H1 (cell line): ENCODE measurements around the gene PROK2. TPM values are rescaled to one million over a fixed set of nuclear protein-coding genes. Genes with fewer than 3 reads are reported as not detected.

ENCODE experiments used
- CTCF ChIA-PET: fragments of 300-600 bp; sonication (Branson Sonifier 250); formaldehyde crosslinking; loops from one replicate; lab custom pipeline; 2021; ENCODE audit not compliant: partially characterized antibody; lab: Charles Lee
- POLR2A ChIA-PET: fragments of 300-600 bp; sonication (Branson Sonifier 250); formaldehyde crosslinking; loops from one replicate; lab custom pipeline; 2021; ENCODE audit warnings: inconsistent platforms; ENCODE audit not compliant: partially characterized antibody; lab: Charles Lee
- DNase-seq, 2 experiments: peaks; one replicate each; pipeline versions ENCODE4 v3.0.0 to v3.0.0-alpha.2; 2010 to 2022; ENCODE audit warnings: low spot score in 2 of 2, low read depth in 1 of 2, mixed read lengths in 1 of 2
- FAIRE-seq: peaks from 2 replicates; lab custom pipeline; 2011; peaks lifted over from hg19 to GRCh38; lab: Jason Lieb, UNC
- H2AFZ ChIP-seq: 2 replicates; pipeline ENCODE4 v1.8.1; 2012; ENCODE audit warnings: low read length, inconsistent platforms
- H2AK5ac ChIP-seq: 2 replicates; pipeline ENCODE4 v1.6.1; 2013; ENCODE audit warnings: low read depth, low read length
- H2BK120ac ChIP-seq: replicated peaks from 2 replicates; pipeline ENCODE3; 2013; ENCODE audit warnings: low read depth, low read length, inconsistent platforms
- H2BK12ac ChIP-seq: 2 replicates; pipeline ENCODE4 v1.6.1; 2013; ENCODE audit warnings: low read depth, low read length
- H2BK15ac ChIP-seq: 2 replicates; pipeline ENCODE4 v1.6.1; 2013; ENCODE audit warnings: low read length
- H2BK20ac ChIP-seq: 2 replicates; pipeline ENCODE4 v1.6.1; 2013; ENCODE audit warnings: low read length
- H2BK5ac ChIP-seq: 2 replicates; pipeline ENCODE4 v1.6.1; 2013; ENCODE audit warnings: low read depth, low read length
- H3K14ac ChIP-seq: 2 replicates; pipeline ENCODE4 v1.6.1; 2013; ENCODE audit warnings: inconsistent platforms; ENCODE audit not compliant: insufficient read length
- H3K18ac ChIP-seq: 2 replicates; pipeline ENCODE4 v1.6.1; 2013; ENCODE audit warnings: low read length; ENCODE audit errors: extremely low read depth
- H3K23ac ChIP-seq: 2 replicates; pipeline ENCODE4 v1.6.1; 2013; ENCODE audit warnings: inconsistent platforms; ENCODE audit not compliant: insufficient read length
- H3K23me2 ChIP-seq: 2 replicates; pipeline ENCODE4 v1.6.1; 2013; ENCODE audit warnings: low read depth, low read length
- H3K27ac ChIP-seq: 2 replicates; pipeline ENCODE4 v1.6.1; 2011; ENCODE audit warnings: low read depth, low read length, inconsistent platforms
- H3K27me3 ChIP-seq, 4 experiments: replicated peaks in 1 of 4; 1 replicate in 1 of 4; 2 replicates in 3 of 4; pipeline versions ENCODE4 v1.6.1 to v1.8.1; 2011 to 2013; ENCODE audit warnings: low read length in 3 of 4, mild to moderate bottlenecking in 3 of 4, inconsistent platforms in 2 of 4, mixed read lengths in 2 of 4, moderate library complexity in 1 of 4; ENCODE audit not compliant: control insufficient read depth in 3 of 4, insufficient read depth in 3 of 4; ENCODE audit errors: extremely low read depth in 1 of 4
- H3K36me3 ChIP-seq, 4 experiments: 2 replicates each; pipeline versions ENCODE4 v1.6.1 to v1.8.1; 2011 to 2013; ENCODE audit warnings: mild to moderate bottlenecking in 4 of 4, low read length in 3 of 4, moderate library complexity in 2 of 4, control low read depth in 1 of 4, inconsistent platforms in 1 of 4; ENCODE audit not compliant: insufficient read depth in 4 of 4, control insufficient read depth in 2 of 4
- H3K4ac ChIP-seq: replicated peaks from 2 replicates; pipeline ENCODE3; 2013; ENCODE audit warnings: low read length, low read depth, mixed read lengths, inconsistent platforms; ENCODE audit not compliant: insufficient read length
- H3K4me1 ChIP-seq, 4 experiments: replicated peaks in 1 of 4; 1 replicate in 1 of 4; 2 replicates in 3 of 4; pipeline versions ENCODE4 v1.6.1 to v1.8.1; 2011 to 2013; ENCODE audit warnings: low read length in 3 of 4, inconsistent platforms in 2 of 4, mixed read lengths in 1 of 4; ENCODE audit not compliant: insufficient read depth in 4 of 4, control insufficient read depth in 3 of 4
- H3K4me2 ChIP-seq, 2 experiments: 2 replicates each; pipeline versions ENCODE4 v1.6.1 to v1.8.1; 2011 to 2013; ENCODE audit warnings: low read depth in 2 of 2, low read length in 2 of 2, control low read depth in 1 of 2, inconsistent platforms in 1 of 2, mild to moderate bottlenecking in 1 of 2; ENCODE audit not compliant: insufficient read depth in 1 of 2
- H3K4me3 ChIP-seq, 4 experiments: fragments of 200-600, 300-600 bp in 1 of 4; sonication (generic), shearing (Covaris generic), sonication (Bioruptor Twin) in 1 of 4; 2 replicates each; pipeline versions ENCODE4 v1.5.1 to v1.8.1; 2011 to 2016; ENCODE audit warnings: low read length in 4 of 4, low read depth in 3 of 4, control low read depth in 2 of 4, inconsistent platforms in 2 of 4, mild to moderate bottlenecking in 2 of 4, mixed read lengths in 1 of 4, moderate library complexity in 1 of 4; ENCODE audit not compliant: insufficient read depth in 2 of 4; ENCODE audit errors: extremely low read depth in 1 of 4
- H3K56ac ChIP-seq: replicated peaks from 2 replicates; pipeline ENCODE3; 2013; ENCODE audit warnings: low read depth, mild to moderate bottlenecking, mixed read lengths, low read length, inconsistent platforms; ENCODE audit not compliant: insufficient read length
- H3K79me1 ChIP-seq: 2 replicates; pipeline ENCODE4 v1.6.1; 2013; ENCODE audit warnings: low read depth, low read length, control low read depth
- H3K79me2 ChIP-seq, 2 experiments: 2 replicates each; pipeline versions ENCODE4 v1.6.1 to v1.8.1; 2012 to 2013; ENCODE audit warnings: low read length in 2 of 2, mild to moderate bottlenecking in 2 of 2, inconsistent platforms in 1 of 2; ENCODE audit not compliant: insufficient read depth in 2 of 2, control insufficient read depth in 1 of 2
- H3K9ac ChIP-seq, 4 experiments: replicated peaks in 1 of 4; 1 replicate in 1 of 4; 2 replicates in 3 of 4; pipeline versions ENCODE4 v1.6.1 to v1.8.1; 2011 to 2013; ENCODE audit warnings: low read depth in 3 of 4, low read length in 3 of 4, control low read depth in 2 of 4, mild to moderate bottlenecking in 2 of 4, moderate library complexity in 2 of 4, inconsistent platforms in 1 of 4; ENCODE audit errors: extremely low read depth in 1 of 4
- H3K9me3 ChIP-seq, 2 experiments: 2 replicates each; pipeline versions ENCODE4 v1.6.1 to v1.8.1; 2012 to 2013; ENCODE audit warnings: mild to moderate bottlenecking in 2 of 2, moderate library complexity in 2 of 2, control low read depth in 1 of 2, inconsistent platforms in 1 of 2, low read depth in 1 of 2, low read length in 1 of 2, mixed read lengths in 1 of 2; ENCODE audit not compliant: insufficient read depth in 2 of 2
- H4K20me1 ChIP-seq, 2 experiments: replicated peaks in 1 of 2; 2 replicates each; pipeline versions ENCODE3 to v1.8.1; 2011 to 2013; ENCODE audit warnings: inconsistent platforms in 2 of 2, low read length in 2 of 2, mild to moderate bottlenecking in 1 of 2; ENCODE audit not compliant: insufficient read depth in 2 of 2, control insufficient read depth in 1 of 2
- H4K5ac ChIP-seq: 2 replicates; pipeline ENCODE4 v1.6.1; 2013; ENCODE audit warnings: low read length, low read depth, mixed read lengths, inconsistent platforms; ENCODE audit not compliant: insufficient read length
- H4K8ac ChIP-seq: 2 replicates; pipeline ENCODE4 v1.8.0; 2013; ENCODE audit warnings: mild to moderate bottlenecking, moderate library complexity, low read length, inconsistent platforms; ENCODE audit not compliant: insufficient read depth; ENCODE audit errors: extremely low read depth
- H4K91ac ChIP-seq: replicated peaks from 2 replicates; pipeline ENCODE3; 2013; ENCODE audit warnings: low read length, mixed read lengths, inconsistent platforms; ENCODE audit not compliant: insufficient read length
- CEBPB ChIP-seq: IDR thresholded peaks from 2 replicates; pipeline ENCODE4 v1.6.1; 2012; ENCODE audit warnings: low read depth, low read length
- HDAC6 ChIP-seq: IDR thresholded peaks from one replicate; pipeline ENCODE4 v1.7.1; 2012; ENCODE audit warnings: low read depth, mild to moderate bottlenecking, inconsistent platforms, low read length, moderate library complexity
- JUN ChIP-seq: IDR thresholded peaks from 2 replicates; pipeline ENCODE4 v1.6.1; 2011; ENCODE audit warnings: low read depth, mild to moderate bottlenecking, improper control_type of control experiment, low read length
- JUND ChIP-seq: IDR thresholded peaks from 2 replicates; pipeline ENCODE4 v1.6.1; 2011; ENCODE audit warnings: mild to moderate bottlenecking, improper control_type of control experiment, low read length
- POLR2A ChIP-seq, 2 experiments: IDR thresholded peaks; 1 replicate in 1 of 2; 2 replicates in 1 of 2; pipeline ENCODE4 v1.6.1; 2011; ENCODE audit warnings: low read depth in 2 of 2, low read length in 2 of 2, mild to moderate bottlenecking in 2 of 2; ENCODE audit errors: control extremely low read depth in 1 of 2
- SP4 ChIP-seq: IDR thresholded peaks from 2 replicates; pipeline ENCODE4 v1.6.1; 2012; ENCODE audit warnings: low read length, inconsistent platforms
- WGBS, 2 experiments: shearing (Covaris generic) in 1 of 2; methylation state at CpG; one replicate each; pipeline versions ENCODE4 v1.1.6 to v1.1.7; 2013 to 2015; ENCODE audit warnings: low lambda C conversion rate in 2 of 2, mixed read lengths in 2 of 2, inconsistent platforms in 1 of 2, low coverage in 1 of 2, missing lambda C conversion rate in 1 of 2; ENCODE audit not compliant: insufficient replicate concordance in 2 of 2, insufficient coverage in 1 of 2, insufficient read length in 1 of 2; ENCODE audit errors: extremely low coverage in 1 of 2, missing lambda C conversion rate in 1 of 2; 5-methylcytosine and 5-hydroxymethylcytosine counted together
- polyA plus RNA-seq, 7 experiments: library from polyadenylated mRNA; depleted of rRNA in 3 of 7; stranded (reverse) in 5 of 7; unstranded in 2 of 7; fragments of >200 nt in 5 of 7; fragments of 200-250 nt in 2 of 7; gene quantifications; 1 replicate in 5 of 7; 2 replicates in 1 of 7; 4 replicates in 1 of 7; pipeline versions ENCODE4 v1.2.1 to v1.2.3, GENCODE V29; 2011 to 2013; ENCODE audit warnings: missing spikeins in 2 of 7, mixed read lengths in 2 of 7
- total RNA-seq: library from RNA; stranded (reverse); fragmentation: NEBNext Ultra II Directional; extraction: Animal tissue kit (Norgen Biotek cat#: 25700); gene quantifications from 2 replicates; pipeline ENCODE4 v1.2.1, GENCODE V29; 2021
- TF ChIP-seq, protein P1 (sequence below): IDR thresholded peaks from 2 replicates; pipeline ENCODE4 v1.6.1; 2012; ENCODE audit warnings: low read length, inconsistent platforms

Gene PROK2
- total and polyA plus RNA-seq, 2 of the 8 experiments (the other 6 are each of a cell fraction or from before 2014, with no cell fraction given) = 0.50 to 1.8 TPM

GRCh38 chr3:71732637-71733036, 52.3 kb downstream of the PROK2 start:
- CTCF ChIA-PET = interaction anchor here (0.6 to 2.0 kb wide), 5 partner anchors 8 to 126 kb away, joined by 3 to 9 read pairs (median 3); no protein-coding TSS in a partner anchor
- TF ChIP-seq CEBPB (no peak), JUN (no peak), JUND (no peak), SP4 (no peak), POLR2A (IDR thresholded peaks at IDR 0.05; ENCODE audit: control extremely low read depth in 1 of 2, low read depth in 2 of 2, low read length in 2 of 2) (no peak), HDAC6 (no peak)
- TF ChIP-seq, protein P1, sequence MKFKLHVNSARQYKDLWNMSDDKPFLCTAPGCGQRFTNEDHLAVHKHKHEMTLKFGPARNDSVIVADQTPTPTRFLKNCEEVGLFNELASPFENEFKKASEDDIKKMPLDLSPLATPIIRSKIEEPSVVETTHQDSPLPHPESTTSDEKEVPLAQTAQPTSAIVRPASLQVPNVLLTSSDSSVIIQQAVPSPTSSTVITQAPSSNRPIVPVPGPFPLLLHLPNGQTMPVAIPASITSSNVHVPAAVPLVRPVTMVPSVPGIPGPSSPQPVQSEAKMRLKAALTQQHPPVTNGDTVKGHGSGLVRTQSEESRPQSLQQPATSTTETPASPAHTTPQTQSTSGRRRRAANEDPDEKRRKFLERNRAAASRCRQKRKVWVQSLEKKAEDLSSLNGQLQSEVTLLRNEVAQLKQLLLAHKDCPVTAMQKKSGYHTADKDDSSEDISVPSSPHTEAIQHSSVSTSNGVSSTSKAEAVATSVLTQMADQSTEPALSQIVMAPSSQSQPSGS = no peak
- Histone ChIP-seq H3K4me3 (no peak overlapping the region), H3K4ac (no peak overlapping the region), H3K9ac (no peak overlapping the region), H3K4me2 (no peak overlapping the region), H2BK15ac (no peak overlapping the region), H2BK5ac (no peak overlapping the region), H3K23me2 (no peaks in the 10 kb centered on the region), H2BK120ac (no peak overlapping the region), H4K91ac (no peak overlapping the region), H4K8ac (no peak overlapping the region), H3K4me1 (peaks cover 0 to 16% (median 6%) of the 10 kb centered on the region in 4 experiments; a peak in 5 of 7 replicates), H3K9me3 (no peaks in the 10 kb centered on the region), H3K23ac (no peak overlapping the region), H3K27me3 (no peaks in the 10 kb centered on the region), H3K56ac (no peak overlapping the region), H3K18ac (no peak overlapping the region), H3K14ac (no peak overlapping the region), H4K5ac (no peak overlapping the region), H2BK20ac (no peak overlapping the region), H3K79me1 (no peaks in the 10 kb centered on the region; the same call in 1 of the 2 replicates), H2AFZ (no peak overlapping the region), H3K79me2 (no peaks in the 10 kb centered on the region), H3K36me3 (no peaks in the 10 kb centered on the region), H3K27ac (no peak overlapping the region), H2AK5ac (no peak overlapping the region), H2BK12ac (no peak overlapping the region), H4K20me1 (peaks cover 0 to 4% of the 10 kb centered on the region in 2 experiments)
- no peak for DNase-seq
- POLR2A ChIA-PET = interaction anchor here (1.3 kb wide), 1 partner anchor 22 kb away, joined by 3 read pairs; no protein-coding TSS in a partner anchor
- 95% methylated on average over 4 of the region's 4 CpGs; no CpG with 5 or more reads in 1 of the 2 experiments for WGBS, 2 experiments
- FAIRE-seq = no peak
